ENCODE data around the gene PPM1M.

Gene PPM1M

DNA sequence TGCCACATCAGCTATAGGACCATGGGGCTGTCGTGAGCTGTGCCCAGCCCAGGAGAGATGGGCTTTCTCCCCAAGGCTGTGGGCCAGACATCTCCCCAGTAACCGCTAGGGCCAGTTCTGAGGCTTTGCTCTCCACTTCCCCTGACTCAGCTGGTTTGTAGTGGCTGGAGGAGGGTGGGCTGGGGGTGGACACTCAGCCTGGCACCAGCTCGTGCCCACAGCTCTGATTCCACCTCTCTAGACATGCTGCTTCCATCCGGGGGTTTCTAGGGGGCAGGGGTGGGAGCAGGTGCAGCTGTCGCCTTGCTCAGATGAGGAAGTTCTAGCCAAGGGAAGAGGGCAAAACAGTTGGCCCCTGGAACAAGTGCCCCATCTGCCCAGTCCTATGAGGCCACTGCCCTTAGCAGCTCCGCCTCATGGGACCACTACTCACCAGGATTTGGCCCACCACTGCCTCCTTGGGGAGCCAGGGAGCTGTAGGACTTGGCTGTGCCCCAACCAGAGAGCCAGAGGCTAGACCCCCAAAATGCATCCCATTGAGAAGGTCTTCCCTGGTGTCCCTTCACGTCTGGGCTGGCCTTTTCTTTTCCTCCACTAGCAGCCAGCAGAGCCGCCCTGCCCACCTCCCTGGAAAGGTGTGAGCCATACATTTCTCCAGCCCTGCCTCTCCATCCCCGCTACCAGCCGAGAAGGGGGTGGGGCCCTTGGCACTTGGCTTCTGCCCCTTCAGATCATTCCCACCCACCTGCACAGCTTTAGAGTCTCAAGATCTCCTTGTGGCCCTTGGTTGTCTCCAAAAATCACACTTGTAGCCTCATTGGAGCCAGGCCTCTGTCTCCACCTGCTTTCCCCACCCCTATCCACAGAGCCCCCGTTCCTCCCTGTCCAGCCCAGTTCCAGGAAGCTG lies 51.9 kb downstream of the PPM1M start:
- DNase-seq (ENCODE audit: low spot score) = no peak

DNA sequence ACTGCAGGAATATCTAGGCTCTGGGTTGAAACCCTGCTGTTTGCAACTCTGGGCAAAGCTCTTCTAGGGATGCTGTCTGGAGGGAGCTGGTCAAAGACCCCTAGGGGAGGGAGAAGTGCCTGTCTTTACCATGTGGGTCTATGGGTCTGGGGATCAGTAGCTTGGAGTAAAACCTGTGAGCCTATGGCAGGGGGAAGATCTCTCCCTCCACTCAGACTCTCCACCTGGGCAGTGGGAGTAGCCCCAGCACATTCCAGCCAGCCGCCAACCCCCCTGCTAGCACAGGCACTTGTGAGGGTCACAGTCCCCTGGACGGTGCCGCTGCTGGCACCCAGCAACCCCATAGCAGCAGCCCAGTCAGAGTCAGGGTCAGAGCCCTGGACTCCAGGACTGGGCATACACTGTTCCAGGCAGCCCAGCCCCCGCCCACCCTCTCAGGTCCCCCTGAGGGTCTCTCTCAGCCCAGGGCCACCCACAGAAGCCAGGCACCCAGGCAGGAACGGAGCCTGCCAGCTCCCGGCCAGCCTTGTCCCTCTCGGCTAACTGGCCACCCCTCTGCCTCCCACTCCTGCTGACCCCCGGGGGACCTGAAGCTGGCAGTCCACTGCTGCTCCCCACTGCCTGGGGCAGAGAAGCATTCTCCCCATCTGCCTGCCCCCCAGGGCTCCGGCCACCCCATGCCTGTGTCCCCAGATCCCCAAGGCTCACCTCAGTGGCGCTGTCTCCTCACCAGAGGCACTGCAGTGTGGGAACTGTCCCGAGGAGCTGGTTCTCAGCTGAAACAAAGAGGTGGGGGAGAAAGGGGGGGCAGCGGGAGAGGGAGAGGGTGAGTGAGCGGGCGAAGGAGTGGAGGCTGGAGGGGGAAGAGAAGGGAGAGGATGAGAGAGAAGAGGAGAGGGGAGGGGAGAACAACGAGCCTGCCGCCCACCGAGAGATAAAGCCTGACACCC lies 52.9 kb downstream of the PPM1M start:
- no peak for DNase-seq (ENCODE audit: low spot score)

DNA sequence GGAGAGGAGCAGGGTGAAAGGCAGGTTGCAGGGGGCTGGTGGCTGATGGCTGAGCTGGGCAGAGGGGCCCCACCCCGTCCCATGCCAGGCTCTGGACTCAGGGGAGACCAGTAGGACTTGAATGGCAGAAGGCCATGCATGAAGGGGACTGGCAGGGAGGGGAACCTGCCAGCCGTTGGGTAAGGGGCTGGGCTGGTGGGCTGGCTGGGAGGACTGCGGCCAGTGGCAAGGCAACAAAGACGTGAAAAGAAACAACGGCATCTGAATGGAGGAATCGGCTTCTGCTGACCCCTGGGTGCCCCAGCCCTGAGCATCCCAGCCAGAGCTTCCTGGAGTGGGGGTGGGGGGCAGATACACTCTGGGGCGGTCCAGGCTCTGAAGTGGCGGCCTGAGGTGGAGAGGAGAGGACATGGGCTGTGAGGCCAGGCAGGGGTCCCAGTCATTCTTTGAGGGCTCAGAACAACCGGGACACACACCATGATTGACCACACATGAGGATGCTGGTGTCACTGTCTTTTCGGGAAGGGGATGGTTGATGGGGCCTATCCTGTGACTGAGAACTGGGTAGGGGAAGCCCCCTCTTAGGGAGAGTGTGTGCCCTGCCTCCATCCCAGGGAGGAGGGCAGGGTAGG lies 53.8 kb downstream of the PPM1M start:
- DNase-seq (ENCODE audit: low spot score) = no peak

Measured in RKO (cell line).